ENCODE results near the gene PKLR.

Gene PKLR

DNA sequence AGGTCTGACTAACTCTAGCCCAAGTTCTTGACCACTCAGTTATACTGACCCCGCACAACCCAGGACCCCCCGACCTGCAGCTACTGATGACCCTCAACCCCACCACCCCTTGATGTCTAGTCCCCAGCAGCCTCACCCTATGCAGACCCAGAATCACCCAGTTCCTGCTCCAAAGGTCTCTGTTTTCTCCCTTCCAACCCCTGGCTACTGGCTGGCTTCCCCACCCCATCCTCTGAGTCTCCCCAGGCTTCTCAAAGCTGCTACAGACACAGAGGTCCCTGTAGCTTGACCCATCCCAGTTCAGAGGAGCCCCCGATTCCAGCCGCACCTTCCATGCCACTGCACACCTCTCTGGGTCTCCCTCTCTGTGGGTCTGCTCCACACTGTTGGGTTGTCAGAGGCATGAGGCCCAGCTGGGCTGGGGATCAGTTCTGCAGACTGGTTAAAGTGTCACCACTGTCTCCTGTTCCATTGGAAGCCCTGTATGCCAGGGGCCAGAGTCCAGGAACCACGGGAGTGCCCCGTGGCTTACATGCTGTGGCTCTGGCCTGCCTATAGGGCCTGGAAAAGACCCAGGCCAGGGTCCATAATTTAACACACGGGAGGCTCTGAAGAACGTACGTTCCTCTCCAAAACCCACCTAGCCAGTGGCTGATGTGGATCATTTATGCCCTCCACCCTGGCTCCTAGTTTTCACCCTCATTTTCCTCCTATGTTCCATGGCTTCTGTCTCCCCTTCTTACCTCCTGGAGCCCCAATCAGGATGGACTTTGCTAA is 497 bp downstream of the PKLR start:
- TF ChIP-seq, protein P1, sequence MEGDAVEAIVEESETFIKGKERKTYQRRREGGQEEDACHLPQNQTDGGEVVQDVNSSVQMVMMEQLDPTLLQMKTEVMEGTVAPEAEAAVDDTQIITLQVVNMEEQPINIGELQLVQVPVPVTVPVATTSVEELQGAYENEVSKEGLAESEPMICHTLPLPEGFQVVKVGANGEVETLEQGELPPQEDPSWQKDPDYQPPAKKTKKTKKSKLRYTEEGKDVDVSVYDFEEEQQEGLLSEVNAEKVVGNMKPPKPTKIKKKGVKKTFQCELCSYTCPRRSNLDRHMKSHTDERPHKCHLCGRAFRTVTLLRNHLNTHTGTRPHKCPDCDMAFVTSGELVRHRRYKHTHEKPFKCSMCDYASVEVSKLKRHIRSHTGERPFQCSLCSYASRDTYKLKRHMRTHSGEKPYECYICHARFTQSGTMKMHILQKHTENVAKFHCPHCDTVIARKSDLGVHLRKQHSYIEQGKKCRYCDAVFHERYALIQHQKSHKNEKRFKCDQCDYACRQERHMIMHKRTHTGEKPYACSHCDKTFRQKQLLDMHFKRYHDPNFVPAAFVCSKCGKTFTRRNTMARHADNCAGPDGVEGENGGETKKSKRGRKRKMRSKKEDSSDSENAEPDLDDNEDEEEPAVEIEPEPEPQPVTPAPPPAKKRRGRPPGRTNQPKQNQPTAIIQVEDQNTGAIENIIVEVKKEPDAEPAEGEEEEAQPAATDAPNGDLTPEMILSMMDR (IDR thresholded peaks at IDR 0.05; ENCODE audit: extremely low read depth, missing control alignments), result no peak
- DNase-seq (ENCODE audit: low spot score), result no peak

DNA sequence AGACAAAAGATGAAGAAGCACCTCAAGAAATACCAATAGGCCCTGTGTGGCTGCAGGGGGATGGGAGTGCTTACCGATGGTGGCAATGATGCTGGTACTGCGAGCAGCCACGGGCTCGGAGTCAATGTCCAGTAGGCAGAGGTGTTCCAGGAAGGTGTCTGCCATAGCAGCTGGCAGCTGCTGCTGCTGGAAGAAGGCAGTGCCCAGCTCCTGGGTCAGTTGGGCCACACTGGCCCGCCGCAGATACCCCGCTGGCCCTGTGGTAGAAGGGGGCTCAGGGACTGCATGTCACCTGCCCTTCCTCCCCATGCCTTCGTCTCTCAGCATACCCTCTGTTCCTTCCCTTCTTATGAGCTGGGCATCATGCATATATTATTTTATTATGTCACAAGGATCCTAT is 1.2 kb downstream of the PKLR start:
- TF ChIP-seq, protein P1 (IDR thresholded peaks at IDR 0.05; ENCODE audit: extremely low read depth, missing control alignments), result no peak
- DNase-seq (ENCODE audit: low spot score), result no peak

DNA sequence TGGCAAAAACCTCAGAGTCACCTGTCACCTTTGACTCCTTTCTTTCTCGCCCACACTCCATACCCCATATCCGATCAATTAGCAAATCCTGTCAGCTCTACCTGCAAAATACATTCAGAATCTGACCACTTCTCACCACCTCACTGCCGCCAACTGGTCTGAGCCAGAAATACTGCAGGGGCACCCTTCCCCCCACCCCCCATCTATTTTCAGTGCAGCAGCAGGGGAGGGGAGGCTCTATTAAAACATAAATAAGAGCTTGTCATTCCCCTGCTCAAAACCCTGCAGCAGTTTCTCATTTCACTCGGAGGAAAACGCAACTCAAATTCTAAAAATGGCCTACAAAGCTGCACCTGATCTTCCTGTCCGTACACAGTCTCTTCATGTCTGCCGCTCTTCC is 3.9 kb downstream of the PKLR start:
- no peak for DNase-seq (ENCODE audit: low spot score)
- TF ChIP-seq, protein P1 (IDR thresholded peaks at IDR 0.05; ENCODE audit: extremely low read depth, missing control alignments), result no peak

DNA sequence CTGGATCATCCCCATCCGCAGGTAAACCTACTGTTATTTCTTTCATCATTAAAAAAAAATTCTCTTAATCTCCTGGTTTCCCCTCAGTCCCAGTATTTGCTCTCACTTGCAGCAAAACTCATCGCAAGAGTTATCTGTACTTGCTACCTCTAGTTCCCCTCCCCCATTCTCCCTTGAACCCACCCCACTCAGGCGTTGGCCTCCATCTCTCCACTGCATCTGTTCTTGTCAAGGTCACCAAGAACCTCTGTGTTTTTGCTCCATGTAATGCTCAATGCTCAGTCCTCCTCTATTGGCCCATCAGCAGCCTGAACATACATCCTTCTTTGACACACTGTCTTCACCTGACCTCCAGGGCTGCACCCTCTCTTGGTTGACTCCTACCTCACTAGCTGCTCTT is 4.6 kb downstream of the PKLR start:
- TF ChIP-seq, protein P1 (IDR thresholded peaks at IDR 0.05; ENCODE audit: extremely low read depth, missing control alignments), result no peak

DNA sequence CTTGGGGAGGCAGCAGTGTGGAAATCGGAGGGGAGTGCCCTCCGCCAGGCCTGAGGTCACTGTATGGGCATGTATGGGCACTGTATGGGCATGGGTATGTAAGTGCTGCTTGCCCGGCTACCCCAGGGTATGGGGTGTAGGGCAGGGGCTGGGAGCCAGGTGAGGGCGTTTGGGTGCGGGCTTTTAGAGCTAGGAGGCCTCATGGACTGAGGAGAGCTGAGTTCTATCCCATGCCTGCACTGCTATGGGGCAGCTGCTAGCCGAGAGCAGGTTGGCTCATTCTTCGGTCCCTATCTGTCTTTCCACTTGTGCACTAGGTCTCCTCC is 5.3 kb downstream of the PKLR start:
- TF ChIP-seq, protein P1 (IDR thresholded peaks at IDR 0.05; ENCODE audit: extremely low read depth, missing control alignments), result no peak
- no peak for DNase-seq (ENCODE audit: low spot score)

More for the DNA sequence above, 4.6 kb downstream of the PKLR start:
- DNase-seq (ENCODE audit: low spot score), result no peak

DNA sequence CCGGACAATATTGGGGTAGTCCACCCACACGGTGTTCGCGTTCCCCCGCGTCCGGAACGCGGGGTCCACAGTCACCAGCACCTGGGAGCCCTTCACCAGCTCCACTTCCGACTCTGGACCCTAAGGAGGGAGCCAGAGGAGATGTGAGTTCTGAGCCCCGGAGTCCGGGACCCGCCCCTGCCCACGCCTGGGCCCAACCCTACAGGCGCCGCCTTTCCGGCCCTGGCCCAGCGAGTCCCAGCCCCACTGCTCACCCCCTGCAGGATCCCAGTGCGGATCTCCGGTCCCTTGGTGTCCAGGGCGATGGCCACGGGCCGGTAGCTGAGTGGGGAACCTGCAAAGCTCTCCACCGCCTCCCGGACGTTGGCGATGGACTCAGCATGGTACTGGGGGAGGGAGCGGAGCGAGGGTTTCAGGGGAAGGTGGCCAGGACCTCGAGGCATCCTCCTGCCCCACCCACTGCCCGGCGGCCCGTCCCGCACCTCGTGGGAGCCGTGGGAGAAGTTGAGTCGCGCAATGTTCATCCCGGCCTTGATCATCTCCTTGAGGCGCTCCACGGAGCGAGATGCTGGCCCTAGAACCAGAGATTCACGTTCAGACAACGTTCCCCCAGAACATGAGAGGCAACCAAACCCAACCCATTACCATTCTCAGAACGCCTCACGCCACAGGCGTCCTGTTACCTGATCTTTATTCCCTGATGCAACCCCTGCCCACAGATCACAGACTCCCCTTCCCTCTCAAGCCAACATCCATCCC is 5.9 kb downstream of the PKLR start:
- no peak for DNase-seq (ENCODE audit: low spot score)
- TF ChIP-seq, protein P1 (IDR thresholded peaks at IDR 0.05; ENCODE audit: extremely low read depth, missing control alignments), result no peak

DNA sequence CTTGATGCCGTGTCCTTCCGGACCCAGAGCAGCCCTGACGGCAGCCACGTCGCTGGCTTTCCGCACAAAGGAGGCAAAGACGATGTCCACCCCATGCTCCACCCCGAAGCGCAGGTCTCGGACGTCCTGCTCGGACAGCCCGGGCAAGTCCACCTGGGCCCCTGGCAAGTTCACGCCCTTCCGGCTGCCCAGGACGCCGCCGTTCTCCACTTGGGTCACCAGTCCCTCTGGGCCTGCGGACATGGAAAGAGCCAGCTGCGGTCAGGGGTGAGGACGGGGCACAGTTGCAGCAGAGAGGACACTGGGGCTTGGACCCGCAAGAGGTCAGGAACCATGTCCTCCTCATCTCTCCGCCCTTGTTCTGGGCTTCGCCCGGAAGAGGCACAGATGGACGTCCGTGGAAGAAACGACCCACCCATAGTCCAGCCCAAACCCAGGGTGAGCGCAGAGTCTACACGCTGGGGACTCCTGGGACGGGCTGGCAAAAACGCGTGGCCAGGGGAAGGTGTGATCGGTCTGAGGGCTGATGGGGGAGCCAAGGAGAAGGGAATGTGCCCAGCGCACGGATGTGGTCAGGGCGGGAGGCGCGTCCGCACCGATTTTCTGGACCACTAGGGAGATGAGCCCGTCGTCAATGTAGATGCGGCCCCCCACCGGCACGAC is 6.6 kb downstream of the PKLR start:
- DNase-seq (ENCODE audit: low spot score), result no peak
- TF ChIP-seq, protein P1 (IDR thresholded peaks at IDR 0.05; ENCODE audit: extremely low read depth, missing control alignments), result no peak
